Gastroesophageal sphincter (tissue), 4 donors: ENCODE measurements around the gene ALDH7A1. TPM values are rescaled to one million over a fixed set of nuclear protein-coding genes. Genes with fewer than 3 reads are reported as not detected.

Experiments used
- ATAC-seq: fragments of 150-250 bp; one replicate; pipeline ENCODE4 v1.9.1; 2016; ENCODE audit warnings: mild to moderate bottlenecking, moderate library complexity
- H3K27ac ChIP-seq, 4 donors: fragments of 200-600 bp; sonication (generic) in 3 of 4; 1 replicate in 3 of 4; 2 replicates in 1 of 4; pipeline ENCODE4 v1.5.1; 2016 to 2019
- H3K27me3 ChIP-seq: fragments of 200-600 bp; sonication (generic); one replicate; pipeline ENCODE4 v1.5.1; 2019
- H3K36me3 ChIP-seq, 2 donors: fragments of 200-600 bp; sonication (generic); one replicate each; pipeline ENCODE4 v1.5.1; 2019; ENCODE audit warnings: control low read depth in 1 of 2
- H3K4me1 ChIP-seq, 3 donors: fragments of 200-600 bp; sonication (generic); 1 replicate in 2 of 3; 2 replicates in 1 of 3; pipeline ENCODE4 v1.5.1; 2016 to 2019; ENCODE audit warnings: control low read depth in 2 of 3
- H3K4me3 ChIP-seq, 2 donors: fragments of 200-600 bp; sonication (generic); one replicate each; pipeline ENCODE4 v1.5.1; 2019; ENCODE audit warnings: mild to moderate bottlenecking in 1 of 2, moderate library complexity in 1 of 2
- H3K9me3 ChIP-seq, 3 donors: fragments of 200-600 bp; sonication (generic); one replicate each; pipeline ENCODE4 v1.5.1; 2017 to 2019; ENCODE audit warnings: control low read depth in 2 of 3
- CTCF ChIP-seq, 4 experiments: fragments of 200-600 bp in 2 of 4; fragments of 450-650 bp in 2 of 4; sonication (generic) in 1 of 4; IDR thresholded peaks; one replicate each; pipeline ENCODE4 v1.5.1; 2017 to 2019; ENCODE audit warnings: antibody characterized with exemption in 4 of 4, mild to moderate bottlenecking in 2 of 4, moderate library complexity in 2 of 4
- EP300 ChIP-seq: sonication (generic); formaldehyde crosslinking; IDR thresholded peaks from one replicate; pipeline ENCODE4 v1.6.1; 2017; ENCODE audit warnings: antibody characterized with exemption, mild to moderate bottlenecking
- POLR2A ChIP-seq, 2 donors: fragments of 450-650 bp; IDR thresholded peaks; one replicate each; pipeline ENCODE4 v1.6.1; 2017; ENCODE audit warnings: antibody characterized with exemption in 2 of 2, mild to moderate bottlenecking in 2 of 2, moderate library complexity in 1 of 2
- POLR2AphosphoS5 ChIP-seq: sonication (generic); formaldehyde crosslinking; IDR thresholded peaks from one replicate; pipeline ENCODE4 v1.6.1; 2017; ENCODE audit warnings: antibody characterized with exemption
- WGBS, 2 donors: methylation state at CpG; one replicate each; pipeline ENCODE4 v1.1.5; 2018; ENCODE audit warnings: low coverage in 1 of 2; 5-methylcytosine and 5-hydroxymethylcytosine counted together
- total RNA-seq, 4 donors: library from RNA; depleted of rRNA; stranded (reverse); fragments of >200 nt; gene quantifications; one replicate each; pipeline ENCODE4 v1.1.0, GENCODE V29; 2016

ALDH7A1 gene
- total RNA-seq, 4 donors from 2014 or later = 13.6 to 23.4 (median 18.6) TPM

- no peak for ATAC-seq
- Histone ChIP-seq H3K36me3 (peaks cover 0 to 48% of the 10 kb centered on the region in 2 donors), H3K4me1 (peaks cover 0 to 9% (median 3%) of the 10 kb centered on the region in 3 donors), H3K9me3 (no peaks in the 10 kb centered on the region), H3K4me3 (no peak overlapping the region), H3K27ac (no peak overlapping the region), H3K27me3 (no peaks in the 10 kb centered on the region)
- 96% methylated on average over 2 of the region's 2 CpGs; no CpG with 5 or more reads in 1 of the 2 donors for WGBS, 2 donors
- TF ChIP-seq POLR2AphosphoS5 (no peak), POLR2A (IDR thresholded peaks at IDR 0.05) (no peak), EP300 (no peak), CTCF (IDR thresholded peaks at IDR 0.05) (no peak)
Measured at GRCh38 chr5:126543660-126544059, 51.4 kb downstream of the ALDH7A1 start.

GRCh38 chr5:126543009-126543408 lies 52.0 kb downstream of the ALDH7A1 start:
- Histone ChIP-seq H3K4me1 (peaks cover 0 to 12% (median 6%) of the 10 kb centered on the region in 3 donors), H3K36me3 (peaks cover 0 to 41% of the 10 kb centered on the region in 2 donors), H3K9me3 (no peaks in the 10 kb centered on the region), H3K4me3 (no peak overlapping the region), H3K27ac (no peak overlapping the region), H3K27me3 (no peaks in the 10 kb centered on the region)
- ATAC-seq = no peak
- 100% methylated on average over 1 of the region's 1 CpG; no CpG with 5 or more reads in 1 of the 2 donors for WGBS, 2 donors
- TF ChIP-seq CTCF (IDR thresholded peaks at IDR 0.05) = no peak
- no peak for TF ChIP-seq POLR2A (IDR thresholded peaks at IDR 0.05)
- no peak for TF ChIP-seq POLR2AphosphoS5
- no peak for TF ChIP-seq EP300

GRCh38 chr5:126542441-126542840 lies 52.6 kb downstream of the ALDH7A1 start:
- no peak overlapping the region for H3K4me3 ChIP-seq
- peaks cover 0 to 36% of the 10 kb centered on the region in 2 donors for H3K36me3 ChIP-seq
- ATAC-seq = no peak
- H3K4me1 ChIP-seq = peaks cover 0 to 12% (median 6%) of the 10 kb centered on the region in 3 donors
- no peak overlapping the region for H3K27ac ChIP-seq
- TF ChIP-seq POLR2A (IDR thresholded peaks at IDR 0.05) = no peak
- no peak for TF ChIP-seq CTCF (IDR thresholded peaks at IDR 0.05)
- no peak for TF ChIP-seq POLR2AphosphoS5
- no peak for TF ChIP-seq EP300
- 50% methylated on average over 2 of the region's 2 CpGs; no CpG with 5 or more reads in 1 of the 2 donors for WGBS, 2 donors
- H3K9me3 ChIP-seq = no peaks in the 10 kb centered on the region
- no peaks in the 10 kb centered on the region for H3K27me3 ChIP-seq

- Histone ChIP-seq H3K27me3 (no peaks in the 10 kb centered on the region), H3K9me3 (no peaks in the 10 kb centered on the region), H3K27ac (no peak overlapping the region), H3K36me3 (peaks cover 0 to 18% of the 10 kb centered on the region in 2 donors), H3K4me3 (no peak overlapping the region), H3K4me1 (peaks cover 0 to 25% (median 11%) of the 10 kb centered on the region in 3 donors)
- 51 to 66% methylated on average over 4 of the region's 5 CpGs for WGBS, 2 donors
- TF ChIP-seq POLR2A (IDR thresholded peaks at IDR 0.05) (no peak), POLR2AphosphoS5 (no peak), EP300 (no peak), CTCF (IDR thresholded peaks at IDR 0.05) (no peak)
- ATAC-seq = no peak
Measured at GRCh38 chr5:126540631-126541030, 54.4 kb downstream of the ALDH7A1 start.

GRCh38 chr5:126538579-126538978 lies 56.4 kb downstream of the ALDH7A1 start:
- peaks cover 0 to 2% of the 10 kb centered on the region in 2 donors for H3K36me3 ChIP-seq
- H3K4me3 ChIP-seq = no peak overlapping the region
- peak overlapping the region in 3 of 4 donors; percentile 48 to 63 (median 61) for H3K27ac ChIP-seq
- H3K9me3 ChIP-seq = no peaks in the 10 kb centered on the region
- no peak for ATAC-seq
- H3K4me1 ChIP-seq = peaks cover 0 to 25% (median 11%) of the 10 kb centered on the region in 3 donors
- TF ChIP-seq EP300 (no peak), POLR2A (IDR thresholded peaks at IDR 0.05) (no peak), CTCF (IDR thresholded peaks at IDR 0.05) (no peak)
- WGBS, 2 donors = 14 to 44% methylated on average over 1 of the region's 1 CpG
- H3K27me3 ChIP-seq = no peaks in the 10 kb centered on the region
